WTC11 (cell line): ENCODE measurements around the gene TGFBR2. TPM values are rescaled to one million over a fixed set of nuclear protein-coding genes. Genes with fewer than 3 reads are reported as not detected.

ENCODE experiments used
- ATAC-seq: fragments of 200-7000 bp; cut with Tn5 transposase; 2 replicates; pipeline ENCODE4 v1.10.0; 2021; ENCODE audit warnings: mild to moderate bottlenecking, moderate library complexity
- CTCF ChIA-PET: fragments of 300-600 bp; sonication (Branson Sonifier 250); formaldehyde crosslinking; loops from one replicate; lab custom pipeline; 2021; ENCODE audit warnings: antibody characterized with exemption; lab: Charles Lee
- POLR2A ChIA-PET: fragments of 350-600 bp; sonication (Branson Sonifier 250); formaldehyde crosslinking; loops from one replicate; lab custom pipeline; 2021; ENCODE audit warnings: antibody characterized with exemption; lab: Charles Lee
- DNase-seq: peaks from one replicate; pipeline ENCODE4 v3.0.0; 2021; ENCODE audit warnings: low spot score
- H3K27ac Mint-ChIP-seq: 2 replicates; pipeline ENCODE4 v1.8.0; 2021; ENCODE audit warnings: mixed read lengths
- H3K27me3 Mint-ChIP-seq: 2 replicates; pipeline ENCODE4 v1.8.0; 2021; ENCODE audit warnings: low read depth, mild to moderate bottlenecking, moderate library complexity, mixed read lengths
- H3K36me3 Mint-ChIP-seq: 2 replicates; pipeline ENCODE4 v1.8.0; 2021; ENCODE audit warnings: mixed read lengths
- H3K4me1 Mint-ChIP-seq: 2 replicates; pipeline ENCODE4 v1.8.0; 2022; ENCODE audit warnings: mixed read lengths
- H3K4me3 Mint-ChIP-seq: 2 replicates; pipeline ENCODE4 v1.8.0; 2021; ENCODE audit warnings: mild to moderate bottlenecking, moderate library complexity, mixed read lengths
- H3K9me3 Mint-ChIP-seq: 2 replicates; pipeline ENCODE4 v1.8.0; 2021; ENCODE audit warnings: mixed read lengths
- ETV6 ChIP-seq: sonication (generic); formaldehyde crosslinking; IDR thresholded peaks from 2 replicates; pipeline ENCODE4 v1.8.1; 2022; ENCODE audit warnings: mild to moderate bottlenecking, missing genetic modification reagents
- FOXK1 ChIP-seq: sonication (generic); formaldehyde crosslinking; IDR thresholded peaks from 2 replicates; pipeline ENCODE4 v1.8.0; 2022; ENCODE audit warnings: mild to moderate bottlenecking, moderate library complexity, missing genetic modification reagents
- FOXP1 ChIP-seq: sonication (generic); formaldehyde crosslinking; IDR thresholded peaks from 2 replicates; pipeline ENCODE4 v1.8.0; 2022; ENCODE audit warnings: missing genetic modification reagents, mild to moderate bottlenecking, moderate library complexity, borderline replicate concordance
- GRHL2 ChIP-seq: fragments of 250-450 bp; sonication (Bioruptor Pico); IDR thresholded peaks from 2 replicates; pipeline ENCODE4 v1.8.0; 2022; ENCODE audit warnings: mild to moderate bottlenecking, moderate library complexity; ENCODE audit not compliant: insufficient replicate concordance, severe bottlenecking
- GTF2I ChIP-seq: fragments of 250-450 bp; sonication (Bioruptor Pico); conservative IDR thresholded peaks from 2 replicates; pipeline ENCODE4 v1.4.0; 2021; ENCODE audit warnings: mild to moderate bottlenecking
- JAZF1 ChIP-seq: fragments of 250-450 bp; sonication (Bioruptor Pico); IDR thresholded peaks from 2 replicates; pipeline ENCODE4 v1.9.0; 2021; ENCODE audit warnings: moderate library complexity, mild to moderate bottlenecking, inconsistent platforms
- JUN ChIP-seq: sonication (generic); formaldehyde crosslinking; IDR thresholded peaks from 2 replicates; pipeline ENCODE4 v1.8.0; 2023; ENCODE audit warnings: mild to moderate bottlenecking, missing genetic modification reagents
- KAT7 ChIP-seq: sonication (generic); formaldehyde crosslinking; IDR thresholded peaks from 2 replicates; pipeline ENCODE4 v1.8.1; 2023; ENCODE audit warnings: missing genetic modification reagents, mild to moderate bottlenecking, borderline replicate concordance
- NFE2L1 ChIP-seq: sonication (generic); formaldehyde crosslinking; IDR thresholded peaks from 2 replicates; pipeline ENCODE4 v1.8.1; 2023; ENCODE audit warnings: missing genetic modification reagents
- NFYB ChIP-seq: sonication (generic); formaldehyde crosslinking; conservative IDR thresholded peaks from 2 replicates; pipeline ENCODE4 v1.8.0; 2022; ENCODE audit warnings: low read depth, missing genetic modification reagents
- NR3C1 ChIP-seq: sonication (generic); formaldehyde crosslinking; conservative IDR thresholded peaks from 2 replicates; pipeline ENCODE4 v1.8.1; 2023; ENCODE audit warnings: low read depth, mild to moderate bottlenecking, missing genetic modification reagents
- OVOL2 ChIP-seq: fragments of 250-450 bp; sonication (Bioruptor Pico); IDR thresholded peaks from 2 replicates; pipeline ENCODE4 v1.9.0; 2021; ENCODE audit warnings: mild to moderate bottlenecking, borderline replicate concordance
- TP53 ChIP-seq: sonication (generic); formaldehyde crosslinking; IDR thresholded peaks from 2 replicates; pipeline ENCODE4 v1.8.1; 2023; ENCODE audit warnings: mild to moderate bottlenecking, missing genetic modification reagents
- ZNF232 ChIP-seq: sonication (generic); formaldehyde crosslinking; IDR thresholded peaks from 2 replicates; pipeline ENCODE4 v1.8.0; 2022; ENCODE audit warnings: mild to moderate bottlenecking, missing genetic modification reagents
- total RNA-seq: library from RNA; stranded (reverse); gene quantifications from 3 replicates; pipeline ENCODE4 v1.2.3, GENCODE V29; 2021
- TF ChIP-seq, protein P1 (sequence below): sonication (generic); formaldehyde crosslinking; IDR thresholded peaks from 2 replicates; pipeline ENCODE4 v1.8.1; 2022; ENCODE audit warnings: mild to moderate bottlenecking, missing genetic modification reagents, moderate library complexity, borderline replicate concordance
- TF ChIP-seq, protein P2 (sequence below): sonication (generic); formaldehyde crosslinking; IDR thresholded peaks from 2 replicates; pipeline ENCODE4 v1.8.1; 2022; ENCODE audit warnings: missing genetic modification reagents, borderline replicate concordance
- TF ChIP-seq, protein P3 (sequence below): sonication (generic); formaldehyde crosslinking; IDR thresholded peaks from 2 replicates; pipeline ENCODE4 v1.8.1; 2022; ENCODE audit warnings: mild to moderate bottlenecking, moderate library complexity, missing genetic modification reagents
- TF ChIP-seq, protein P4 (sequence below): fragments of 250-450 bp; sonication (Bioruptor Pico); IDR thresholded peaks from 2 replicates; pipeline ENCODE4 v1.9.0; 2021; ENCODE audit warnings: mild to moderate bottlenecking
- TF ChIP-seq, protein P5 (sequence below): sonication (generic); formaldehyde crosslinking; IDR thresholded peaks from 2 replicates; pipeline ENCODE4 v1.8.0; 2022; ENCODE audit warnings: mild to moderate bottlenecking, missing genetic modification reagents
- TF ChIP-seq, protein P6 (sequence below): sonication (generic); formaldehyde crosslinking; IDR thresholded peaks from 2 replicates; pipeline ENCODE4 v1.8.1; 2023; ENCODE audit warnings: mild to moderate bottlenecking, missing genetic modification reagents, moderate library complexity
- TF ChIP-seq, protein P7 (sequence below): fragments of 250-450 bp; sonication (Bioruptor Pico); IDR thresholded peaks from 2 replicates; pipeline ENCODE4 v1.9.0; 2021; ENCODE audit warnings: mild to moderate bottlenecking, borderline replicate concordance

TGFBR2 gene
- total RNA-seq, 1 experiment from 2014 or later, result 9.6 TPM

DNA sequence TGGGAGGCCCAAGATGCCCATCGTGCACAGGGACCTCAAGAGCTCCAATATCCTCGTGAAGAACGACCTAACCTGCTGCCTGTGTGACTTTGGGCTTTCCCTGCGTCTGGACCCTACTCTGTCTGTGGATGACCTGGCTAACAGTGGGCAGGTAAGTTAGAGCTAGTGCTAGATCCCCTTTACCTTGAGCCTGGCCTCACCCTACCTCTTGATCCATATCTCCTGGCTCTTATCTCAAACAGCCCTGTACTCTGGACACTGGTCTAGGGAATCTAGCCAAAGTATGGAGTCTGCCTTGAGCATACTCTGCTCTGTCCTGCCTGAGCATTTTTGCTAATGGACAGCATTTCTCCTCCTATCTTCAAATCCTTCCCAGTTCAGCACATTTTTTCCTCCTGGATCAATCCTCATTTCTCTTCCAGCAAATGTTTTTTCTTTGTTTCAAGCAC is 65.9 kb downstream of the TGFBR2 start:
- DNase-seq (no peak), ATAC-seq (no peak)
- TF ChIP-seq ETV6 (no peak), FOXK1 (no peak), ZNF232 (CRISPR knock-in tag) (no peak), JAZF1 (CRISPR knock-in tag) (no peak), FOXP1 (CRISPR knock-in tag) (no peak), GRHL2 (no peak), TP53 (CRISPR knock-in tag) (no peak)
- TF ChIP-seq, protein P1, sequence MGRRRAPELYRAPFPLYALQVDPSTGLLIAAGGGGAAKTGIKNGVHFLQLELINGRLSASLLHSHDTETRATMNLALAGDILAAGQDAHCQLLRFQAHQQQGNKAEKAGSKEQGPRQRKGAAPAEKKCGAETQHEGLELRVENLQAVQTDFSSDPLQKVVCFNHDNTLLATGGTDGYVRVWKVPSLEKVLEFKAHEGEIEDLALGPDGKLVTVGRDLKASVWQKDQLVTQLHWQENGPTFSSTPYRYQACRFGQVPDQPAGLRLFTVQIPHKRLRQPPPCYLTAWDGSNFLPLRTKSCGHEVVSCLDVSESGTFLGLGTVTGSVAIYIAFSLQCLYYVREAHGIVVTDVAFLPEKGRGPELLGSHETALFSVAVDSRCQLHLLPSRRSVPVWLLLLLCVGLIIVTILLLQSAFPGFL, result no peak
- TF ChIP-seq, protein P2, sequence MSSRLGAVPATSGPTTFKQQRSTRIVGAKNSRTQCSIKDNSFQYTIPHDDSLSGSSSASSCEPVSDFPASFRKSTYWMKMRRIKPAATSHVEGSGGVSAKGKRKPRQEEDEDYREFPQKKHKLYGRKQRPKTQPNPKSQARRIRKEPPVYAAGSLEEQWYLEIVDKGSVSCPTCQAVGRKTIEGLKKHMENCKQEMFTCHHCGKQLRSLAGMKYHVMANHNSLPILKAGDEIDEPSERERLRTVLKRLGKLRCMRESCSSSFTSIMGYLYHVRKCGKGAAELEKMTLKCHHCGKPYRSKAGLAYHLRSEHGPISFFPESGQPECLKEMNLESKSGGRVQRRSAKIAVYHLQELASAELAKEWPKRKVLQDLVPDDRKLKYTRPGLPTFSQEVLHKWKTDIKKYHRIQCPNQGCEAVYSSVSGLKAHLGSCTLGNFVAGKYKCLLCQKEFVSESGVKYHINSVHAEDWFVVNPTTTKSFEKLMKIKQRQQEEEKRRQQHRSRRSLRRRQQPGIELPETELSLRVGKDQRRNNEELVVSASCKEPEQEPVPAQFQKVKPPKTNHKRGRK, result no peak
- TF ChIP-seq, protein P3, sequence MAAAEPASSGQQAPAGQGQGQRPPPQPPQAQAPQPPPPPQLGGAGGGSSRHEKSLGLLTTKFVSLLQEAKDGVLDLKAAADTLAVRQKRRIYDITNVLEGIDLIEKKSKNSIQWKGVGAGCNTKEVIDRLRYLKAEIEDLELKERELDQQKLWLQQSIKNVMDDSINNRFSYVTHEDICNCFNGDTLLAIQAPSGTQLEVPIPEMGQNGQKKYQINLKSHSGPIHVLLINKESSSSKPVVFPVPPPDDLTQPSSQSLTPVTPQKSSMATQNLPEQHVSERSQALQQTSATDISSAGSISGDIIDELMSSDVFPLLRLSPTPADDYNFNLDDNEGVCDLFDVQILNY (CRISPR knock-in tag), result no peak
- TF ChIP-seq, protein P4, sequence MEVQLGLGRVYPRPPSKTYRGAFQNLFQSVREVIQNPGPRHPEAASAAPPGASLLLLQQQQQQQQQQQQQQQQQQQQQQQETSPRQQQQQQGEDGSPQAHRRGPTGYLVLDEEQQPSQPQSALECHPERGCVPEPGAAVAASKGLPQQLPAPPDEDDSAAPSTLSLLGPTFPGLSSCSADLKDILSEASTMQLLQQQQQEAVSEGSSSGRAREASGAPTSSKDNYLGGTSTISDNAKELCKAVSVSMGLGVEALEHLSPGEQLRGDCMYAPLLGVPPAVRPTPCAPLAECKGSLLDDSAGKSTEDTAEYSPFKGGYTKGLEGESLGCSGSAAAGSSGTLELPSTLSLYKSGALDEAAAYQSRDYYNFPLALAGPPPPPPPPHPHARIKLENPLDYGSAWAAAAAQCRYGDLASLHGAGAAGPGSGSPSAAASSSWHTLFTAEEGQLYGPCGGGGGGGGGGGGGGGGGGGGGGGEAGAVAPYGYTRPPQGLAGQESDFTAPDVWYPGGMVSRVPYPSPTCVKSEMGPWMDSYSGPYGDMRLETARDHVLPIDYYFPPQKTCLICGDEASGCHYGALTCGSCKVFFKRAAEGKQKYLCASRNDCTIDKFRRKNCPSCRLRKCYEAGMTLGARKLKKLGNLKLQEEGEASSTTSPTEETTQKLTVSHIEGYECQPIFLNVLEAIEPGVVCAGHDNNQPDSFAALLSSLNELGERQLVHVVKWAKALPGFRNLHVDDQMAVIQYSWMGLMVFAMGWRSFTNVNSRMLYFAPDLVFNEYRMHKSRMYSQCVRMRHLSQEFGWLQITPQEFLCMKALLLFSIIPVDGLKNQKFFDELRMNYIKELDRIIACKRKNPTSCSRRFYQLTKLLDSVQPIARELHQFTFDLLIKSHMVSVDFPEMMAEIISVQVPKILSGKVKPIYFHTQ, result no peak
- no peak overlapping the region for H3K4me3 Mint-ChIP-seq
- H3K27me3 Mint-ChIP-seq, result no peaks in the 10 kb centered on the region
- POLR2A ChIA-PET, result no interaction called here
- H3K36me3 Mint-ChIP-seq, result peaks cover 78% of the 10 kb centered on the region
- no peaks in the 10 kb centered on the region for H3K9me3 Mint-ChIP-seq
- H3K27ac Mint-ChIP-seq, result no peak overlapping the region
- CTCF ChIA-PET, result interaction anchor here (0.5 kb wide), 1 partner anchor 326 kb away, joined by 4 read pairs; no protein-coding TSS in a partner anchor
- peaks cover 23% of the 10 kb centered on the region for H3K4me1 Mint-ChIP-seq

DNA sequence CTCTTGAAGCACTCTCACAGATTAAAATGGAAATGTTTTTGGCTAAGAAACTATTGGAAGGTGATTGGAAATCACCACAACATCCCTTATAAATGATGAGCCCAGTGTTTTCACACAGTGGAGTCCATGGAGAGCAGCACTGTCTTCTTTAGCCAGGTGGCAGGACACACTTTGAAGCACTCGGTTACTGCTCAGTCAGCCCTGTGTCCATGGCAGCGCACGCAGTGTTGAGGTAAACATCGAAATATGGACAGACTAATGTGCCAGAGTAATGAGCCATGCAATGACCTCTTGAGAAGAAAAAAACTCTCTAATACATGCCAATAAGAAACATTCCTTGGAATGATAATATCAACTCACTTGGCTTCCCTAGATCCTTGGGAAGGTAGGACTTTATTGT is 66.6 kb downstream of the TGFBR2 start:
- ATAC-seq (no peak), DNase-seq (no peak)
- Mint-ChIP-seq H3K4me1 (peaks cover 18% of the 10 kb centered on the region), H3K4me3 (no peak overlapping the region), H3K36me3 (peaks cover 84% of the 10 kb centered on the region), H3K27ac (no peak overlapping the region), H3K9me3 (no peaks in the 10 kb centered on the region), H3K27me3 (no peaks in the 10 kb centered on the region)
- ChIA-PET POLR2A (no interaction called here), CTCF (no interaction called here)
- TF ChIP-seq, protein P5, sequence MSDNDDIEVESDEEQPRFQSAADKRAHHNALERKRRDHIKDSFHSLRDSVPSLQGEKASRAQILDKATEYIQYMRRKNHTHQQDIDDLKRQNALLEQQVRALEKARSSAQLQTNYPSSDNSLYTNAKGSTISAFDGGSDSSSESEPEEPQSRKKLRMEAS (CRISPR knock-in tag), result no peak
- TF ChIP-seq NFYB, result no peak
- TF ChIP-seq, protein P6, sequence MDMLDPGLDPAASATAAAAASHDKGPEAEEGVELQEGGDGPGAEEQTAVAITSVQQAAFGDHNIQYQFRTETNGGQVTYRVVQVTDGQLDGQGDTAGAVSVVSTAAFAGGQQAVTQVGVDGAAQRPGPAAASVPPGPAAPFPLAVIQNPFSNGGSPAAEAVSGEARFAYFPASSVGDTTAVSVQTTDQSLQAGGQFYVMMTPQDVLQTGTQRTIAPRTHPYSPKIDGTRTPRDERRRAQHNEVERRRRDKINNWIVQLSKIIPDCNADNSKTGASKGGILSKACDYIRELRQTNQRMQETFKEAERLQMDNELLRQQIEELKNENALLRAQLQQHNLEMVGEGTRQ (CRISPR knock-in tag), result no peak
- TF ChIP-seq KAT7 (CRISPR knock-in tag), result no peak
- no peak for TF ChIP-seq ETV6
- TF ChIP-seq JUN, result no peak
- TF ChIP-seq OVOL2 (CRISPR knock-in tag), result no peak
- TF ChIP-seq, protein P7, sequence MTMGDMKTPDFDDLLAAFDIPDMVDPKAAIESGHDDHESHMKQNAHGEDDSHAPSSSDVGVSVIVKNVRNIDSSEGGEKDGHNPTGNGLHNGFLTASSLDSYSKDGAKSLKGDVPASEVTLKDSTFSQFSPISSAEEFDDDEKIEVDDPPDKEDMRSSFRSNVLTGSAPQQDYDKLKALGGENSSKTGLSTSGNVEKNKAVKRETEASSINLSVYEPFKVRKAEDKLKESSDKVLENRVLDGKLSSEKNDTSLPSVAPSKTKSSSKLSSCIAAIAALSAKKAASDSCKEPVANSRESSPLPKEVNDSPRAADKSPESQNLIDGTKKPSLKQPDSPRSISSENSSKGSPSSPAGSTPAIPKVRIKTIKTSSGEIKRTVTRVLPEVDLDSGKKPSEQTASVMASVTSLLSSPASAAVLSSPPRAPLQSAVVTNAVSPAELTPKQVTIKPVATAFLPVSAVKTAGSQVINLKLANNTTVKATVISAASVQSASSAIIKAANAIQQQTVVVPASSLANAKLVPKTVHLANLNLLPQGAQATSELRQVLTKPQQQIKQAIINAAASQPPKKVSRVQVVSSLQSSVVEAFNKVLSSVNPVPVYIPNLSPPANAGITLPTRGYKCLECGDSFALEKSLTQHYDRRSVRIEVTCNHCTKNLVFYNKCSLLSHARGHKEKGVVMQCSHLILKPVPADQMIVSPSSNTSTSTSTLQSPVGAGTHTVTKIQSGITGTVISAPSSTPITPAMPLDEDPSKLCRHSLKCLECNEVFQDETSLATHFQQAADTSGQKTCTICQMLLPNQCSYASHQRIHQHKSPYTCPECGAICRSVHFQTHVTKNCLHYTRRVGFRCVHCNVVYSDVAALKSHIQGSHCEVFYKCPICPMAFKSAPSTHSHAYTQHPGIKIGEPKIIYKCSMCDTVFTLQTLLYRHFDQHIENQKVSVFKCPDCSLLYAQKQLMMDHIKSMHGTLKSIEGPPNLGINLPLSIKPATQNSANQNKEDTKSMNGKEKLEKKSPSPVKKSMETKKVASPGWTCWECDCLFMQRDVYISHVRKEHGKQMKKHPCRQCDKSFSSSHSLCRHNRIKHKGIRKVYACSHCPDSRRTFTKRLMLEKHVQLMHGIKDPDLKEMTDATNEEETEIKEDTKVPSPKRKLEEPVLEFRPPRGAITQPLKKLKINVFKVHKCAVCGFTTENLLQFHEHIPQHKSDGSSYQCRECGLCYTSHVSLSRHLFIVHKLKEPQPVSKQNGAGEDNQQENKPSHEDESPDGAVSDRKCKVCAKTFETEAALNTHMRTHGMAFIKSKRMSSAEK (CRISPR knock-in tag), result no peak
- no peak for TF ChIP-seq NR3C1 (CRISPR knock-in tag)
- TF ChIP-seq, protein P2, result no peak
- no peak for TF ChIP-seq GTF2I (CRISPR knock-in tag)
- no peak for TF ChIP-seq NFE2L1 (CRISPR knock-in tag)
